H9 (cell line): ENCODE data around the gene TYK2. TPM values are rescaled to one million over a fixed set of nuclear protein-coding genes. Genes with fewer than 3 reads are reported as not detected.

ENCODE experiments used
- DNase-seq: peaks from one replicate; pipeline ENCODE4 v3.0.0-alpha.2; 2017
- H2AFZ ChIP-seq: one replicate; pipeline ENCODE4 v1.6.1; 2013; ENCODE audit warnings: mild to moderate bottlenecking, low read length, control low read depth, moderate library complexity
- H2AK5ac ChIP-seq: 2 replicates; pipeline ENCODE4 v1.6.1; 2013; ENCODE audit warnings: low read length, control low read depth, mixed read lengths; ENCODE audit not compliant: insufficient read length
- H2BK120ac ChIP-seq: one replicate; pipeline ENCODE4 v1.6.1; 2013; ENCODE audit warnings: low read depth, mild to moderate bottlenecking, low read length, control low read depth, inconsistent platforms; ENCODE audit not compliant: poor library complexity, severe bottlenecking
- H2BK12ac ChIP-seq: 2 replicates; pipeline ENCODE4 v1.6.1; 2013; ENCODE audit warnings: low read length, control low read depth, mixed read lengths, low read depth; ENCODE audit not compliant: insufficient read length
- H2BK15ac ChIP-seq: 2 replicates; pipeline ENCODE4 v1.6.1; 2013; ENCODE audit warnings: low read depth, low read length, control low read depth
- H2BK20ac ChIP-seq: one replicate; pipeline ENCODE4 v1.6.1; 2013; ENCODE audit warnings: low read depth, mild to moderate bottlenecking, low read length, control low read depth, inconsistent platforms; ENCODE audit not compliant: poor library complexity, severe bottlenecking
- H2BK5ac ChIP-seq: 2 replicates; pipeline ENCODE4 v1.6.1; 2013; ENCODE audit warnings: low read length, control low read depth, mixed read lengths; ENCODE audit not compliant: insufficient read length
- H3K14ac ChIP-seq: 2 replicates; pipeline ENCODE4 v1.6.1; 2013; ENCODE audit warnings: low read length, control low read depth; ENCODE audit not compliant: insufficient read depth
- H3K18ac ChIP-seq: 2 replicates; pipeline ENCODE4 v1.6.1; 2013; ENCODE audit warnings: low read depth, mild to moderate bottlenecking, mixed read lengths, low read length, control low read depth; ENCODE audit not compliant: insufficient read length
- H3K23ac ChIP-seq: 2 replicates; pipeline ENCODE4 v1.6.1; 2013; ENCODE audit warnings: low read length, control low read depth, mixed read lengths, low read depth; ENCODE audit not compliant: insufficient read length
- H3K23me2 ChIP-seq: 2 replicates; pipeline ENCODE4 v1.6.1; 2013; ENCODE audit warnings: low read depth, mild to moderate bottlenecking, mixed read lengths, low read length, control low read depth; ENCODE audit not compliant: insufficient read length, poor library complexity, severe bottlenecking
- H3K27ac ChIP-seq: 2 replicates; pipeline ENCODE4 v1.5.1; 2013; ENCODE audit warnings: low read length, control low read depth, mixed read lengths, low read depth; ENCODE audit not compliant: insufficient read length
- H3K27me3 ChIP-seq: 2 replicates; pipeline ENCODE4 v1.6.1; 2013; ENCODE audit warnings: low read length, control low read depth, inconsistent platforms; ENCODE audit not compliant: insufficient read depth
- H3K4ac ChIP-seq: 2 replicates; pipeline ENCODE4 v1.6.1; 2013; ENCODE audit warnings: low read depth, mild to moderate bottlenecking, control low read depth, inconsistent platforms, low read length, moderate library complexity
- H3K4me1 ChIP-seq: 2 replicates; pipeline ENCODE4 v1.6.1; 2013; ENCODE audit warnings: low read length, control low read depth, inconsistent platforms; ENCODE audit not compliant: insufficient read depth
- H3K4me2 ChIP-seq: 2 replicates; pipeline ENCODE4 v1.6.1; 2013; ENCODE audit warnings: low read length, control low read depth, mixed read lengths; ENCODE audit not compliant: insufficient read length, insufficient read depth
- H3K56ac ChIP-seq: 2 replicates; pipeline ENCODE4 v1.6.1; 2013; ENCODE audit warnings: low read depth, mild to moderate bottlenecking, mixed read lengths, low read length, control low read depth; ENCODE audit not compliant: insufficient read length
- H3K79me1 ChIP-seq: 2 replicates; pipeline ENCODE4 v1.6.1; 2013; ENCODE audit warnings: low read depth, mild to moderate bottlenecking, moderate library complexity, low read length, control low read depth, inconsistent platforms; ENCODE audit not compliant: insufficient read depth, poor library complexity, severe bottlenecking
- H3K79me2 ChIP-seq: 2 replicates; pipeline ENCODE4 v1.6.1; 2013; ENCODE audit warnings: low read length, control low read depth, inconsistent platforms; ENCODE audit not compliant: insufficient read depth
- H3K9ac ChIP-seq: 2 replicates; pipeline ENCODE4 v1.6.1; 2013; ENCODE audit warnings: low read length, control low read depth, mixed read lengths; ENCODE audit not compliant: insufficient read length; ENCODE audit errors: extremely low read depth
- H3K9me3 ChIP-seq: one replicate; pipeline ENCODE4 v1.6.1; 2013; ENCODE audit warnings: low read depth, low read length, inconsistent platforms; ENCODE audit not compliant: control insufficient read depth
- H3T11ph ChIP-seq: one replicate; pipeline ENCODE4 v1.6.1; 2013; ENCODE audit warnings: mild to moderate bottlenecking, low read length, control low read depth, inconsistent platforms
- H4K20me1 ChIP-seq: one replicate; pipeline ENCODE4 v1.6.1; 2013; ENCODE audit not compliant: control insufficient read depth, insufficient read length, insufficient read depth
- H4K5ac ChIP-seq: 2 replicates; pipeline ENCODE4 v1.6.1; 2013; ENCODE audit warnings: low read depth, mild to moderate bottlenecking, mixed read lengths, low read length, control low read depth; ENCODE audit not compliant: insufficient read length
- H4K8ac ChIP-seq: replicated peaks from 2 replicates; pipeline ENCODE4 v1.6.1; 2013; ENCODE audit warnings: low read length, control low read depth, mixed read lengths, low read depth; ENCODE audit not compliant: insufficient read length
- H4K91ac ChIP-seq: 2 replicates; pipeline ENCODE4 v1.6.1; 2013; ENCODE audit warnings: low read depth, mild to moderate bottlenecking, moderate library complexity, mixed read lengths, low read length, control low read depth; ENCODE audit not compliant: insufficient read length
- H3K27ac Mint-ChIP-seq, 3 experiments: 2 replicates in 2 of 3; 3 replicates in 1 of 3; pipeline ENCODE4 v1.8.0; 2020 to 2021; ENCODE audit warnings: mixed read lengths in 3 of 3, mild to moderate bottlenecking in 1 of 3, moderate library complexity in 1 of 3
- H3K27me3 Mint-ChIP-seq: 2 replicates; pipeline ENCODE4 v1.8.0; 2021; ENCODE audit warnings: low read depth, mild to moderate bottlenecking, moderate library complexity, mixed read lengths
- H3K36me3 Mint-ChIP-seq, 3 experiments: 2 replicates in 2 of 3; 3 replicates in 1 of 3; pipeline ENCODE4 v1.8.0; 2020 to 2021; ENCODE audit warnings: low read depth in 3 of 3, mixed read lengths in 3 of 3; ENCODE audit not compliant: insufficient read depth in 1 of 3
- H3K4me1 Mint-ChIP-seq, 2 experiments: 2 replicates each; pipeline ENCODE4 v1.8.0; 2020; ENCODE audit warnings: mixed read lengths in 2 of 2
- H3K4me3 Mint-ChIP-seq, 2 experiments: 2 replicates in 1 of 2; 3 replicates in 1 of 2; pipeline ENCODE4 v1.8.0; 2020 to 2021; ENCODE audit warnings: mild to moderate bottlenecking in 2 of 2, mixed read lengths in 2 of 2, moderate library complexity in 1 of 2
- H3K9me3 Mint-ChIP-seq, 2 experiments: 2 replicates in 1 of 2; 3 replicates in 1 of 2; pipeline ENCODE4 v1.8.0; 2020; ENCODE audit warnings: mild to moderate bottlenecking in 2 of 2, mixed read lengths in 2 of 2, moderate library complexity in 1 of 2
- CTCF ChIP-seq: fragments of 200-600 bp; sonication (generic); conservative IDR thresholded peaks from 3 replicates; pipeline ENCODE4 v1.8.0; 2021; ENCODE audit warnings: antibody characterized with exemption, mild to moderate bottlenecking
- WGBS: extraction: QIAGEN DNeasy Blood & Tissue Kit; methylation state at CpG from one replicate; pipeline ENCODE4 v1.1.7; 2013; ENCODE audit warnings: missing lambda C conversion rate, low lambda C conversion rate, mixed read lengths; ENCODE audit not compliant: insufficient read length; ENCODE audit errors: extremely low coverage; 5-methylcytosine and 5-hydroxymethylcytosine counted together
- total RNA-seq: library from RNA; stranded (reverse); gene quantifications from 2 replicates; pipeline ENCODE4 v1.2.1, GENCODE V29; 2021

Gene TYK2
- total RNA-seq, 1 experiment from 2014 or later, result 61.4 TPM

- H4K8ac ChIP-seq, result no peak overlapping the region
- WGBS, result no CpG with 5 or more reads among the region's 15 CpGs
- no peak overlapping the region for H3K23ac ChIP-seq
Observed at GRCh38 chr19:10317857-10318462, 62.4 kb downstream of the TYK2 start.

More at GRCh38 chr19:10317857-10318462, 62.4 kb downstream of the TYK2 start:
- Histone ChIP-seq H3K79me1 (no peaks in the 10 kb centered on the region), H3K4me1 (no peaks in the 10 kb centered on the region), H4K20me1 (no peaks in the 10 kb centered on the region), H4K5ac (no peak overlapping the region), H3K9ac (no peak overlapping the region), H2BK12ac (no peak overlapping the region), H2BK120ac (no peak overlapping the region), H3K56ac (no peak overlapping the region), H2BK15ac (no peak overlapping the region), H3K4ac (no peak overlapping the region), H3K14ac (no peak overlapping the region), H3K27me3 (no peaks in the 10 kb centered on the region), H3K18ac (no peak overlapping the region), H3K9me3 (no peaks in the 10 kb centered on the region), H3K4me2 (no peak overlapping the region), H3K79me2 (no peaks in the 10 kb centered on the region), H4K91ac (no peak overlapping the region), H2AK5ac (no peak overlapping the region), H3K23me2 (peaks cover 3% of the 10 kb centered on the region), H3T11ph (no peak overlapping the region), H2AFZ (no peak overlapping the region), H2BK5ac (no peak overlapping the region), H3K27ac (no peak overlapping the region), H2BK20ac (no peak overlapping the region)
- TF ChIP-seq CTCF, result no peak
- Mint-ChIP-seq H3K27me3 (peaks cover 2% of the 10 kb centered on the region), H3K27ac (no peak overlapping the region), H3K36me3 (peaks cover 19 to 55% (median 34%) of the 10 kb centered on the region in 3 experiments), H3K4me1 (peaks cover 11 to 14% of the 10 kb centered on the region in 2 experiments), H3K4me3 (no peak overlapping the region), H3K9me3 (no peaks in the 10 kb centered on the region; a peak in 1 of 5 replicates)
- DNase-seq, result no peak
